ENCODE results near the gene EFCAB11. TPM values are rescaled to one million over a fixed set of nuclear protein-coding genes. Genes with fewer than 3 reads are reported as not detected.

The EFCAB11 gene
- total RNA-seq, 4 donors from 2014 or later = 0.93 to 9.6 (median 3.1) TPM

DNA sequence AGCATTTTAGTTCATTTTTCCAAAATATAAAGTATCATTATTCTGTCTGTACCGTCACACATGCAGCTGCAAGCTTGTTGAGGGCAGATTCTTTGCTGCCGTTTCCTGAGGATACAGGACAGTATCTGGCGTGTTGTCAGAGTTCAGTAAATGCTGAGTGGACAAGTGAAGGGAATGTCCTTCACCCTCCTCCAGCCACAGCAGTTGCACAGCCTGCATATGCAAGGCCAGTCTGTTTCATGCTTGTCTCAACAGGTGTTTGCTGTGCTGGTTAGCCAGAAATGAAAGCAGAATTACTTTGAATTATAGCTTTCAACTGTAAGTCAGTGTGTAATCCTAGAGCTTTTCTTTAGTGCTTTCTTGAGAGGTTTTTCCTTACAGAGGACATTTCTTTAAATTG lies 37.7 kb upstream of the EFCAB11 start:
- no peak overlapping the region for H3K4me3 ChIP-seq
- no peaks in the 10 kb centered on the region for H3K4me1 ChIP-seq
- no peak overlapping the region for H3K27ac ChIP-seq
- no peak for ATAC-seq
- no peaks in the 10 kb centered on the region for H3K9me3 ChIP-seq
- H3K27me3 ChIP-seq = no peaks in the 10 kb centered on the region
- 92 to 100% methylated on average over 2 to 3 of the region's 3 CpGs for WGBS, 2 donors (ENCODE audit: low coverage in 1 of 2)
- no peak for TF ChIP-seq POLR2AphosphoS5 (IDR thresholded peaks at IDR 0.05)
- TF ChIP-seq EP300 (IDR thresholded peaks at IDR 0.05) = no peak
- no peak for TF ChIP-seq POLR2A (IDR thresholded peaks at IDR 0.05)
- no peak for TF ChIP-seq CTCF (IDR thresholded peaks at IDR 0.05)
- peaks cover 0 to 96% of the 10 kb centered on the region in 2 donors for H3K36me3 ChIP-seq

- TF ChIP-seq POLR2AphosphoS5 (IDR thresholded peaks at IDR 0.05) = no peak
- no peak for TF ChIP-seq POLR2A (IDR thresholded peaks at IDR 0.05)
- no peak for TF ChIP-seq CTCF (IDR thresholded peaks at IDR 0.05)
- no peak for TF ChIP-seq EP300 (IDR thresholded peaks at IDR 0.05)
- ATAC-seq = no peak
- 44 to 63% methylated on average over 2 of the region's 2 CpGs for WGBS, 2 donors (ENCODE audit: low coverage in 1 of 2)
- H3K4me1 ChIP-seq = no peaks in the 10 kb centered on the region
- H3K27me3 ChIP-seq = no peaks in the 10 kb centered on the region
- no peak overlapping the region for H3K27ac ChIP-seq
- H3K36me3 ChIP-seq = peaks cover 0 to 96% of the 10 kb centered on the region in 2 donors
- no peak overlapping the region for H3K4me3 ChIP-seq
- no peaks in the 10 kb centered on the region for H3K9me3 ChIP-seq
These were observed 36.2 kb upstream of the EFCAB11 start for GRCh38 chr14:89990623-89991275.

DNA sequence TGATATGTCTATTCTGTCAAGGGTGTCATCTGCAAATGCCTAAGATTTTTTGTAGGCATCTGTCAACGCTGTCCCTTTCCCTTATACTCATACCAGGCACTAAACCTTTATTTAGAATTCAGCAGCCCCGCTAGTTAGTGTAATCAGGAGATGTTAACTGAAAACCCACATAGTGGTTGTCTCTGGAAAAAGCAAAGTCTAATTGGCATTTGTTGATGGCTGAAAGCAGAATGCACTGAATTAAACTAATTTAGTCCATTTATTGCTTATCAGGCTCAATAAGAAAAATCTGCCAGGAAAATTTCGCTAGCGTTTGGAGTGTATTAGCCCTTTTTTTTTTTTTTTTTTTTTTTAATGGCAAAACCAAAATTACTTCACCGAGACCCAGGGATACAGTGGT lies 35.7 kb upstream of the EFCAB11 start:
- ATAC-seq = no peak
- Histone ChIP-seq H3K36me3 (peaks cover 0 to 96% of the 10 kb centered on the region in 2 donors), H3K4me3 (no peak overlapping the region)

DNA sequence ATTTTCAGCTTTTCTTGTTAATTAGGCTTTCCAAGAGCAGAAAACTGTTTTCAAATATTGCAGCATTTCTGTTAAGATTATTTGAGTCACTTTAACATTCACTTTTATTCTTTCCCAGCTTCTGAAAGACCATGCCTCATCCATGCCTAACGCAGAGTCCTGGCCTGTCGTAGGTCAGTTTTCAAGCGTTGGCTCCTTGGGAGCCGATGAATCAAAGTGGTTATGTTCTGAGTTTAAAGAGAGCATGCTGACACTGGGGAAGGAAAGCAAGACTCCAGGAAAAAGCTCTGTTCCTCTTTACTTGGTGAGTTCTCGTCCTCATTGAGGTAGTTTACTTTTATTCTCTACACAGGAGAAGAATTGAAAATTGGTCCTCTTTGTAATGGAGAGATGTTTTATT lies 34.3 kb upstream of the EFCAB11 start:
- Histone ChIP-seq H3K4me3 (no peak overlapping the region), H3K9me3 (no peaks in the 10 kb centered on the region), H3K4me1 (no peaks in the 10 kb centered on the region), H3K27me3 (no peaks in the 10 kb centered on the region), H3K27ac (no peak overlapping the region), H3K36me3 (peaks cover 0 to 95% of the 10 kb centered on the region in 2 donors)
- WGBS, 2 donors (ENCODE audit: low coverage in 1 of 2) = 92 to 100% methylated on average over 2 to 5 of the region's 5 CpGs
- TF ChIP-seq EP300 (IDR thresholded peaks at IDR 0.05) = no peak
- TF ChIP-seq CTCF (IDR thresholded peaks at IDR 0.05) = no peak
- no peak for TF ChIP-seq POLR2AphosphoS5 (IDR thresholded peaks at IDR 0.05)
- ATAC-seq = no peak

More for the DNA sequence above, 35.7 kb upstream of the EFCAB11 start:
- TF ChIP-seq POLR2AphosphoS5 (IDR thresholded peaks at IDR 0.05) = no peak
- no peak for TF ChIP-seq CTCF (IDR thresholded peaks at IDR 0.05)
- no peak for TF ChIP-seq EP300 (IDR thresholded peaks at IDR 0.05)
- no peak for TF ChIP-seq POLR2A (IDR thresholded peaks at IDR 0.05)
- Histone ChIP-seq H3K9me3 (no peaks in the 10 kb centered on the region), H3K27me3 (no peaks in the 10 kb centered on the region), H3K27ac (no peak overlapping the region), H3K4me1 (no peaks in the 10 kb centered on the region)
- WGBS, 2 donors (ENCODE audit: low coverage in 1 of 2) = 80 to 91% methylated on average over 3 to 5 of the region's 5 CpGs

DNA sequence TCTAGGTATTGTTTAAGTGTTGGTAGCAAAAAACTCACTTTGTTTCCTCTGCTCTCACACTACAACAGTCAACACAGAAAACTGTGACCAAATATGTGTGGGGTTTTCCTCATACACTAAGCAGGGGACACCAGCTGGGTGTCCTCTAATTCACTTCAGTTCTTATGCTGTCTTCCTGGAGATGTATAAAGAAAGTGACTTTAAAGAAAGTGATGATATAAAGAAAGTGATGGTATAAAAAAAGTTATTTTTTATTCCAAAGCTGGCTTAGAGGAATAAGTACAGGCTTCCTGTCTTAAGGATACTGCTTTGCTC lies 32.6 kb upstream of the EFCAB11 start:
- no peaks in the 10 kb centered on the region for H3K4me1 ChIP-seq
- H3K27ac ChIP-seq = no peak overlapping the region
- TF ChIP-seq CTCF (IDR thresholded peaks at IDR 0.05) (no peak), POLR2A (IDR thresholded peaks at IDR 0.05) (no peak), POLR2AphosphoS5 (IDR thresholded peaks at IDR 0.05) (no peak), EP300 (IDR thresholded peaks at IDR 0.05) (no peak)
- H3K27me3 ChIP-seq = no peaks in the 10 kb centered on the region
- no peak for ATAC-seq
- peaks cover 0 to 94% of the 10 kb centered on the region in 2 donors for H3K36me3 ChIP-seq
- H3K9me3 ChIP-seq = no peaks in the 10 kb centered on the region
- no peak overlapping the region for H3K4me3 ChIP-seq

Data from gastroesophageal sphincter (tissue), 4 donors.